HG03439 (cell line): Measurements from ENCODE around the gene SMG6.
"Not testable (repeated sequence)": the region's sequence is repeated elsewhere in the genome, so short reads cannot be mapped to it uniquely, and the experiment has no call there.

ENCODE experiments used
- ATAC-seq: cut with Tn5 transposase; IDR thresholded peaks from one replicate; pipeline ENCODE4 v1.9.1; 2021; ENCODE audit warnings: mild to moderate bottlenecking, moderate library complexity; ENCODE audit not compliant: unreplicated experiment

Gene SMG6

GRCh38 chr17:2309338-2310154 lies 6.0 kb upstream of the SMG6 start:
- ATAC-seq, result no peak

- ATAC-seq, result no peak
Observed at GRCh38 chr17:2304931-2305330, 1.3 kb upstream of the SMG6 start.

DNA sequence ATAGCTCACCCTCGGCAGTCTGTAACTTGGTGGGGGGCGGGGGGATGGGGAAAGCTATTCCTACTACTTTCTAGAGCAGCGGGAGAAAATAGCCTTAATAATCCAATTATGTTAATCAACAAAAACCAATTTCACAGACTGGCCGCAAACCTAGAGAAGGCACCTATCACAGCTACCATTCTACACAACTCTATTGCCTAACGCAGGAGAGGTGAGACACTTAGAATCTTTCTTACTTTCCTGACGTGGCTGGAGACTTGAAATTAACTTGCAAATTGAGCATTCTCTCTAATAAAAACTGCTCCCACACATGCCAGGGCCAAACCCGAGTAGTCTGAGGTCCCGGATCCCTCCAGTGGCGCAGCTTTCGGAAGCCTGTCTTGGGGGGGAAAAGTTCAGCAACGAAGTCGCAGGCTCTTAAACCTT lies 794 bp downstream of the SMG6 start:
- ATAC-seq, result no peak

- no peak for ATAC-seq
Observed at GRCh38 chr17:2299756-2300155, 3.8 kb downstream of the SMG6 start.

DNA sequence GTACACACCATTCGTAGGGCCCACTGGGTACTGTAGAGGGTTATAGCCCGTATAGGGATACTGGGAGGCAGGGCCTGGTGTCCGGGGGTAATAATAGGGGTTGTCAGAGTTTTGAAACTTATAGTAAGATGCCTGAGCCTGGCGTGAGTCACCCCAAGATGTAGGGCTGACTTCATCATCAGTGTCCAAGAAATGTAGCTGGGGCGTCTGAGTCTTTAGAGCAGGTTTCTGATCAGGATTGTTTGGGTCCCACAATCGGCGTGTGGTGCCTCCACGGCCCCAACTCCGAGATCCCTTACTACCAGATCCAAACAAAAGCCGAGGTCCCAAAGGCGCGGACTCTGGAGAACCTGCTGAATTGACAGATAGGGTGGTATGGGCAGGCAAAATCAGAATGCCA lies 4.4 kb downstream of the SMG6 start:
- ATAC-seq, result no peak

GRCh38 chr17:2297023-2297422 lies 6.6 kb downstream of the SMG6 start:
- no peak for ATAC-seq

- ATAC-seq, result no peak
Observed at GRCh38 chr17:2295575-2295974, 8.0 kb downstream of the SMG6 start.

DNA sequence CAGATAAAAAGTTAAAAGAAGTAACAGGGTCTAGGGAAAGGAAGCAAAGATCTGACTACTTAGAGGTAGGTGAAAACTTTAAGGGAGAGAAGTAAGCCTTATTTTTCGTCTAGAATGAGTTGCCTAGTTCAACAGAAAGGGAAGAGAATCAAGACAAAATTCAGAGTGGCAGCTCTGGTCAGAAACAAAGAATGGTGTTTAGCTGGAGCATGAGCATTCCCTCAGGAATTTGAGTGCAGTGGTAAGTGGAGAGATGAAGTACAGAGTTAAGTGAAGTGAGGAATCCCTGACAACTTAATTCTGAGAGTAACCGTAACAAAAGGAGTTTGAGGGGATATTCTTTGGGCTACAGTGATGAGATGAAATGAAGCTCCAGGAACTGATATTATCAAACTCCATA lies 11.5 kb downstream of the SMG6 start:
- no peak for ATAC-seq

- peak; percentile 66 for ATAC-seq
Observed at GRCh38 chr17:2289878-2290478, 13.6 kb downstream of the SMG6 start.

DNA sequence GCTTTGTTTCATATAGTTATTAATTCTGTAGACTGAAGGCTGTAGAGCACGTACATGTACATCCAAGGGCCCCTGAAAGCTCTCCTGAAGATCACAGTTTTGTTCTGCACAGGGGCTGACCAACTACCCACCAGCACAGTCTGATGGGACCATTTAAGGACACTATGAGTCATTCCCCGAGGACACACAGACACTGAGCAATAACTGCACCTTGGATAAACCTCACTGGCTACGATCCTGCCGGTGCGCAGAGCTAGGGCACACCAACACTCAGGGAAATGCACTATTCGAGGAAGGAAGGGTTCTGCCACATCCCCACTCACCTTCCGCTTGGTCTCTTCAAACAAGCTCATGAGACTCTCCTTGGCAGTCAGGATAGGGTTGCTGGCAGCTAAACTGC lies 20.3 kb downstream of the SMG6 start:
- ATAC-seq, result no peak

GRCh38 chr17:2282297-2282873 lies 21.2 kb downstream of the SMG6 start:
- no peak for ATAC-seq

GRCh38 chr17:2279707-2280106 lies 23.9 kb downstream of the SMG6 start:
- ATAC-seq, result no peak

- ATAC-seq, result no peak
Observed at GRCh38 chr17:2277429-2278170, 26.0 kb downstream of the SMG6 start.

DNA sequence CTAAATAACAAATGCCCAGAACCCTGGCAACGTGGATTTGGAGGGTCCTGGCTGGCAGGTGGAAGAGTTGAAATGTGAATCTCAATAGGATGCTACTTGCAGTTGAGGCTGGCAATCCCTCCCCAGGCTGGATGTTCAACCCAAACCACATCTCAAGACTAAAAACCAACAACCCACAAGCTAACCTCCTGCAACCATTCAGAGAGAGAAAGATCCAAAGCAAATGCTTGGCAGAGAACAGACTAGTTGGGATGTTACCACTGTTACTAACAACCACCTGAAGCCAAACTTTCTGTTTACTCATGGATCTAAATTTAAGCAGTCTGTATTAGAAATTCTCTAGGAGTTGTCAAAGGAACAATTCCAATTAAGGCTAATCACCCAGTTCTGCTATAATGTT lies 27.9 kb downstream of the SMG6 start:
- no peak for ATAC-seq

- ATAC-seq, result no peak
Observed at GRCh38 chr17:2274414-2274813, 29.2 kb downstream of the SMG6 start.

- ATAC-seq, result no peak
Observed at GRCh38 chr17:2271985-2272702, 31.4 kb downstream of the SMG6 start.

DNA sequence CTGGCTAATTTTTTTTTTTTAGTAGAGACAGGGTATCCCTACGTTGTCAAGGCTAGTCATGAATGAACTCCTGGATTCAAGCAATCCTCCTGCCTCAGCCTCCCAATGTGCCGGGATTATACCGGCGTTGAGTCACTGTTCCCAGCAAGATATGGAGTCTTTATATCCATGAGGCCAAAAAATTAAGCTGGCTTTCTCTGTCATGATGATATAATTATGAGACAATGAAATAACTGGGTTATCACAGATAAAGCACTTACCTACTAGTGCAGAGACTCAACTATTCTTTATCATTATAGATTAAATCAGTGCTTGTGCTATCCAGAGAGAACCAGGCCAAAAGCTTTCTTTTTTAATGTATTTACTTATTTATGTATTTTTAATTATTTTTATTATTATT lies 36.2 kb downstream of the SMG6 start:
- no peak for ATAC-seq

GRCh38 chr17:2266865-2267228 lies 36.7 kb downstream of the SMG6 start:
- no peak for ATAC-seq

GRCh38 chr17:2266045-2266864 lies 37.3 kb downstream of the SMG6 start:
- ATAC-seq, result peak; percentile 63

GRCh38 chr17:2265166-2265565 lies 38.4 kb downstream of the SMG6 start:
- not testable (repeated sequence) for ATAC-seq
